Neural cell (in vitro differentiated cells): Measurements from ENCODE around the gene PRRX2.

Experiments used
- EP300 ChIP-seq: fragments of 450-650 bp; conservative IDR thresholded peaks from 2 replicates; pipeline ENCODE4 v1.6.1; 2014; ENCODE audit warnings: antibody characterized with exemption, mild to moderate bottlenecking, moderate library complexity; ENCODE audit not compliant: poor library complexity, severe bottlenecking
- EZH2 ChIP-seq: fragments of 200-600, 300-800 bp; shearing (Covaris generic), sonication (generic); IDR thresholded peaks from 2 replicates; pipeline ENCODE4 v1.6.1; 2014; ENCODE audit warnings: antibody characterized with exemption, low read length, borderline replicate concordance, mild to moderate bottlenecking; ENCODE audit not compliant: insufficient read depth, poor library complexity, severe bottlenecking
- TF ChIP-seq, protein P1 (sequence below): fragments of 450-650 bp; IDR thresholded peaks from 2 replicates; pipeline ENCODE4 v1.5.1; 2014; ENCODE audit warnings: antibody characterized with exemption, mild to moderate bottlenecking, moderate library complexity; ENCODE audit not compliant: poor library complexity, severe bottlenecking
- TF ChIP-seq, protein P2 (sequence below): IDR thresholded peaks from 2 replicates; pipeline ENCODE4 v1.6.1; 2012; ENCODE audit warnings: borderline replicate concordance

DNA sequence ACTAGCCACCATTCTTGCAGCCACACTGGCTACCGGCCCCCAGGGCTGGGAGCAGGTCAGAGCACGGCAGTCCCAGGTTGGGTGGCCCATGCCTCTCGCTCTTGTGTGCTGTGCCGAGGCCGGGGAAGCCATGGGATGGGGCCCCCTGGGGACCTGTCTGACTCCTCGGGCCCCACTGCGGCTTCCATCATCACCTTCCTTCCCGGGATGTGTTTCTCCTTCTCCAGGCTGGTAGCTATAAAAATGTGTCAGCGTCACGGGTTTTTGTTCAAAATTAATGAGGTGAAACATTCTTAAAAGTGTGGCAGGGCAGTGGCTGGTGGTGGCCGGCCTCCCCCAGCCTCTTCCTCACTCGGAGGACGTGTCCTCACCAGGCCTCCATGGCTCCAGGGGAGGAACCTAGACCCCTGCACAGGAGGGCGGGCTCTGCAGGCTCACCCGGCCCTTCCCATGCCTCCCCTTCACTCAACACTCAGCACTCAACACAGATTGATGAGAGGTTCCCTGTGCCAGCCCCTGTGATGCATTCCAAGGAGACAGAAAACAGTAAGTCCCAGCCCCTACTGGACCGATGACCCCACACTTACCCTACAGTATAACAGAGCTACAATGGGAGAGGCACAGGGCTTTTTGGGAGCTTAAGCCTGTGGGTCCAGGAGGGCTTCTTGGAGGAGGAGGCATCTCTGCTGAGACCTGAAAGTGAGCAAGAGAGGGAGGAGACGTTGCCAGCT is 44.2 kb downstream of the PRRX2 start:
- TF ChIP-seq, protein P1, sequence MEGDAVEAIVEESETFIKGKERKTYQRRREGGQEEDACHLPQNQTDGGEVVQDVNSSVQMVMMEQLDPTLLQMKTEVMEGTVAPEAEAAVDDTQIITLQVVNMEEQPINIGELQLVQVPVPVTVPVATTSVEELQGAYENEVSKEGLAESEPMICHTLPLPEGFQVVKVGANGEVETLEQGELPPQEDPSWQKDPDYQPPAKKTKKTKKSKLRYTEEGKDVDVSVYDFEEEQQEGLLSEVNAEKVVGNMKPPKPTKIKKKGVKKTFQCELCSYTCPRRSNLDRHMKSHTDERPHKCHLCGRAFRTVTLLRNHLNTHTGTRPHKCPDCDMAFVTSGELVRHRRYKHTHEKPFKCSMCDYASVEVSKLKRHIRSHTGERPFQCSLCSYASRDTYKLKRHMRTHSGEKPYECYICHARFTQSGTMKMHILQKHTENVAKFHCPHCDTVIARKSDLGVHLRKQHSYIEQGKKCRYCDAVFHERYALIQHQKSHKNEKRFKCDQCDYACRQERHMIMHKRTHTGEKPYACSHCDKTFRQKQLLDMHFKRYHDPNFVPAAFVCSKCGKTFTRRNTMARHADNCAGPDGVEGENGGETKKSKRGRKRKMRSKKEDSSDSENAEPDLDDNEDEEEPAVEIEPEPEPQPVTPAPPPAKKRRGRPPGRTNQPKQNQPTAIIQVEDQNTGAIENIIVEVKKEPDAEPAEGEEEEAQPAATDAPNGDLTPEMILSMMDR = no peak
- TF ChIP-seq, protein P2, sequence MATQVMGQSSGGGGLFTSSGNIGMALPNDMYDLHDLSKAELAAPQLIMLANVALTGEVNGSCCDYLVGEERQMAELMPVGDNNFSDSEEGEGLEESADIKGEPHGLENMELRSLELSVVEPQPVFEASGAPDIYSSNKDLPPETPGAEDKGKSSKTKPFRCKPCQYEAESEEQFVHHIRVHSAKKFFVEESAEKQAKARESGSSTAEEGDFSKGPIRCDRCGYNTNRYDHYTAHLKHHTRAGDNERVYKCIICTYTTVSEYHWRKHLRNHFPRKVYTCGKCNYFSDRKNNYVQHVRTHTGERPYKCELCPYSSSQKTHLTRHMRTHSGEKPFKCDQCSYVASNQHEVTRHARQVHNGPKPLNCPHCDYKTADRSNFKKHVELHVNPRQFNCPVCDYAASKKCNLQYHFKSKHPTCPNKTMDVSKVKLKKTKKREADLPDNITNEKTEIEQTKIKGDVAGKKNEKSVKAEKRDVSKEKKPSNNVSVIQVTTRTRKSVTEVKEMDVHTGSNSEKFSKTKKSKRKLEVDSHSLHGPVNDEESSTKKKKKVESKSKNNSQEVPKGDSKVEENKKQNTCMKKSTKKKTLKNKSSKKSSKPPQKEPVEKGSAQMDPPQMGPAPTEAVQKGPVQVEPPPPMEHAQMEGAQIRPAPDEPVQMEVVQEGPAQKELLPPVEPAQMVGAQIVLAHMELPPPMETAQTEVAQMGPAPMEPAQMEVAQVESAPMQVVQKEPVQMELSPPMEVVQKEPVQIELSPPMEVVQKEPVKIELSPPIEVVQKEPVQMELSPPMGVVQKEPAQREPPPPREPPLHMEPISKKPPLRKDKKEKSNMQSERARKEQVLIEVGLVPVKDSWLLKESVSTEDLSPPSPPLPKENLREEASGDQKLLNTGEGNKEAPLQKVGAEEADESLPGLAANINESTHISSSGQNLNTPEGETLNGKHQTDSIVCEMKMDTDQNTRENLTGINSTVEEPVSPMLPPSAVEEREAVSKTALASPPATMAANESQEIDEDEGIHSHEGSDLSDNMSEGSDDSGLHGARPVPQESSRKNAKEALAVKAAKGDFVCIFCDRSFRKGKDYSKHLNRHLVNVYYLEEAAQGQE = no peak
- TF ChIP-seq EP300 (no peak), EZH2 (no peak)
